ENCODE data around the gene HNRNPUL2. TPM values are rescaled to one million over a fixed set of nuclear protein-coding genes. Genes with fewer than 3 reads are reported as not detected.

HNRNPUL2 gene
- total and polyA plus RNA-seq, 2 donors (not counting 1 experiment from before 2014, with no cell fraction given): 14.6 to 70.4 TPM

DNA sequence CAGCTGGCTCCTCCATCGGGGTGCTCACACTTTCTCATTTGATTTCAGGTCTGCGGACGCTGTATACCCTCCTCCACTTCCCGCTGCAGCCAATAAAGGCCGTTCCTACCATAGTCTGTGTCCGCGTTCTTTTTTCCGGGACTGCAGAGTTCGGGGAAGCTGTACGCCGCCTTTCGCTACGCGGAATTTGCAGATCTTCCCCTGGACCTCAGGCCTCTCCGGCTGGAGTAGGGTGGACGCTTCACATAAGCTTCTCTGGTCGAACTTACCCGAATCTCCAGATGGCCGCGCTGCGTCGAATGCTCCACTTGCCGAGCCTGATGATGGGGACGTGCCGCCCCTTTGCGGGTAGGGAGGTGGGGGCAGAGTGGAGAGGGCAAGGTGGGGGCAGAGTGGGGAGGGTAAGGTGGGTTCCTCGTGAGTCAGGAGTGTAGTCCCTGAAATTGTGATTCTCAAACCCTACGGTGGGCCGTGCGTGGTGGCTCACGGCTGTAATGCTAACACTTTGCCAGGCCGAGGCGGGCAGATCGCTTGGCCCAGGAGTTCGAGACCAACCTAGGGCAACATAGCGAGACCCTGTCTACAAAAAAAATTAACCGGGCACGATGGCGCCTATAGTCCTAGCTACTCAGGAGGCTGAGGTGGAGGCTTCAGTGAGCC lies 61.5 kb downstream of the HNRNPUL2 start:
- 8% methylated on average over 39 of the region's 39 CpGs for WGBS (ENCODE audit: insufficient coverage)
- H2AFZ ChIP-seq (ENCODE audit: insufficient read depth, low read depth, low read length, poor library complexity, severe bottlenecking): peak overlapping the region; percentile 96
- no peaks in the 10 kb centered on the region for H3K9me3 ChIP-seq (ENCODE audit: control extremely low read depth in 1 of 3, control insufficient read depth in 2 of 3, insufficient read depth in 1 of 3, low read length in 2 of 3)
- peaks cover 9% of the 10 kb centered on the region for H4K20me1 ChIP-seq (ENCODE audit: control insufficient read depth, insufficient read depth, low read length, poor library complexity, severe bottlenecking)
- H3K27me3 Mint-ChIP-seq: no peaks in the 10 kb centered on the region
- no peaks in the 10 kb centered on the region for H3K27me3 ChIP-seq (replicated peaks in 1 of 4; ENCODE audit: control extremely low read depth in 1 of 4, control insufficient read depth in 3 of 4, insufficient read depth in 4 of 4, low read length in 3 of 4)
- TF ChIP-seq, protein P1, sequence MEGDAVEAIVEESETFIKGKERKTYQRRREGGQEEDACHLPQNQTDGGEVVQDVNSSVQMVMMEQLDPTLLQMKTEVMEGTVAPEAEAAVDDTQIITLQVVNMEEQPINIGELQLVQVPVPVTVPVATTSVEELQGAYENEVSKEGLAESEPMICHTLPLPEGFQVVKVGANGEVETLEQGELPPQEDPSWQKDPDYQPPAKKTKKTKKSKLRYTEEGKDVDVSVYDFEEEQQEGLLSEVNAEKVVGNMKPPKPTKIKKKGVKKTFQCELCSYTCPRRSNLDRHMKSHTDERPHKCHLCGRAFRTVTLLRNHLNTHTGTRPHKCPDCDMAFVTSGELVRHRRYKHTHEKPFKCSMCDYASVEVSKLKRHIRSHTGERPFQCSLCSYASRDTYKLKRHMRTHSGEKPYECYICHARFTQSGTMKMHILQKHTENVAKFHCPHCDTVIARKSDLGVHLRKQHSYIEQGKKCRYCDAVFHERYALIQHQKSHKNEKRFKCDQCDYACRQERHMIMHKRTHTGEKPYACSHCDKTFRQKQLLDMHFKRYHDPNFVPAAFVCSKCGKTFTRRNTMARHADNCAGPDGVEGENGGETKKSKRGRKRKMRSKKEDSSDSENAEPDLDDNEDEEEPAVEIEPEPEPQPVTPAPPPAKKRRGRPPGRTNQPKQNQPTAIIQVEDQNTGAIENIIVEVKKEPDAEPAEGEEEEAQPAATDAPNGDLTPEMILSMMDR (IDR thresholded peaks at IDR 0.05): no peak
- TF ChIP-seq EZH2 (IDR thresholded peaks at IDR 0.05; ENCODE audit: borderline replicate concordance, insufficient read depth, low read depth, low read length, poor library complexity, severe bottlenecking): no peak
- H3K27ac ChIP-seq (ENCODE audit: low read length in 2 of 2): peak overlapping the region; percentile 73 to 81
- ATAC-seq (ENCODE audit: low read depth) (peak; percentile 16), DNase-seq (no peak)
- H3K4me3 Mint-ChIP-seq: peak overlapping the region; percentile 97
- H3K4me3 ChIP-seq (ENCODE audit: control extremely low read depth in 1 of 5, extremely low read depth in 1 of 5, insufficient read depth in 1 of 5, low read depth in 2 of 5, low read length in 4 of 5): peak overlapping the region; percentile 79 to 98 (median 91)
- H3K27ac Mint-ChIP-seq: peak overlapping the region; percentile 93
- ChIA-PET CTCF (interaction anchor here (0.8 to 2.0 kb wide), 14 partner anchors 11 to 241 kb away, joined by 3 to 17 read pairs (median 5); partner anchors contain the start of genes B3GAT3, INTS5 and TUT1), POLR2A (interaction anchor here (0.6 to 3.6 kb wide), 26 partner anchors 9 to 208 kb away, joined by 3 to 62 read pairs (median 6); partner anchors contain the start of genes B3GAT3, BSCL2, EEF1G and GANAB)
- peak overlapping the region; percentile 78 for H3K4me2 ChIP-seq (replicated peaks; ENCODE audit: low read depth, low read length, poor library complexity, severe bottlenecking)
- peaks cover 17 to 38% of the 10 kb centered on the region in 2 donors for H3K4me1 ChIP-seq (ENCODE audit: control insufficient read depth in 2 of 2, insufficient read depth in 2 of 2, low read length in 2 of 2)
- H3K36me3 ChIP-seq (replicated peaks in 1 of 2; ENCODE audit: control extremely low read depth in 1 of 2, control insufficient read depth in 1 of 2, extremely low read depth in 1 of 2, insufficient read depth in 2 of 2, low read length in 1 of 2): peaks cover 4 to 19% of the 10 kb centered on the region in 2 experiments
- H3K79me2 ChIP-seq (ENCODE audit: control insufficient read depth, insufficient read depth, low read length): peaks cover 56% of the 10 kb centered on the region
- H3K9me3 Mint-ChIP-seq (ENCODE audit: insufficient read depth): no peaks in the 10 kb centered on the region
- peak overlapping the region; percentile 82 for H3K9ac ChIP-seq (ENCODE audit: low read length)
- intact Hi-C loops (cut with micrococcal nuclease): loop anchor here (1.0 to 2.0 kb wide), 7 partner anchors 12 to 74 kb away; partner anchors contain the start of genes EML3, GANAB, INTS5 and TUT1
- H3K4me1 Mint-ChIP-seq: peaks cover 50% of the 10 kb centered on the region

Measured in B cell (primary cell).